A172 (cell line): ENCODE measurements around the gene FOXK1. TPM values are rescaled to one million over a fixed set of nuclear protein-coding genes. Genes with fewer than 3 reads are reported as not detected.
"Not testable (repeated sequence)": the region's sequence is repeated elsewhere in the genome, so short reads cannot be mapped to it uniquely, and the experiment has no call there.

Experiments used
- DNase-seq: peaks from one replicate; pipeline ENCODE4 v3.0.0-alpha.2; 2015; ENCODE audit warnings: low spot score
- total RNA-seq: library from RNA; depleted of rRNA; stranded (reverse); fragments of >200 nt; shearing (Covaris generic); gene quantifications from 2 replicates; pipeline ENCODE4 v1.2.3, GENCODE V29; 2014

The FOXK1 gene
- total RNA-seq, 1 experiment from 2014 or later: 16.6 TPM

DNA sequence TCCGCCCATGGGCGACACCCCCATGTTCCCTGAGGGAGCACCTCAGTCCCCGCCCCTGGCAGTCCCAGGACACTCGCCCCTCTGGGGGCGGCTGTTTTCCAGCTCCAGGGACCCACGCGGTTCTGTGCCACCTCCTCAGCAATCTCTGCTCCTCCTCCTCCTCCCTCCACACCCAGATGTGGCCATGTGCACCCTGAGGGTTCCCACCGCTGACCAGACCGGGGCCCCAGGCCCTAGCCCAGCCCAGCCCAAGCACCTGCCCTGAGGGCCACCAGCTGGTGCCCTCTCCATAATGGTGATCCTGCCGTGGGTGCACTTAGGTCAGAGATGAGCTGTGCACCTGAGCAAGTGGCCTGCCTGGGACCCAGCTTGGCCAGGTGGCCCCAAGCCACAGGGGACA, 118.4 kb downstream of the FOXK1 start:
- DNase-seq: no peak

GRCh38 chr7:4800926-4801838, 119.1 kb downstream of the FOXK1 start:
- DNase-seq: no peak

DNA sequence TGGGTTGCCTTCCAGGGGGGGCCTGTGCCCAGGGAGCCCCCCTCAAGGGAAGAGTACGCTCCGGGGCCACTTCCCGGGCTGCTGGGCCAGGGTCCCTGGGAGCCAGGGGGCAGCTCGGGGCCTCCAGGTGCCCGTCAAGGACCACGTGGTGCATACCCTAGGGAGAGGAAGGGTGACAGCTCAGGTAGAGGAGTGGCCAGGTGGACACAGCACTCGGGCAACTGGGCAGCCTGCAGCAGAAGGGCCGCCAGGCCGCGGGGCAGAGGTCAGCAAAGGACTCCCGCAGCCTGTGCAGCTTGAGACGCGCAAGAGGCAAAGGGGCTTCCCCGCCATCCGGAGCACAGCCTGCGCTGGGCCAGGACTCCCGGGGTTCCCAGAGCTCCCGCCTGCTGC, 119.7 kb downstream of the FOXK1 start:
- DNase-seq: no peak

- DNase-seq: not testable (repeated sequence)
Measured at GRCh38 chr7:4802577-4802976, 120.5 kb downstream of the FOXK1 start.

GRCh38 chr7:4803397-4804241, 121.5 kb downstream of the FOXK1 start:
- DNase-seq: no peak

DNA sequence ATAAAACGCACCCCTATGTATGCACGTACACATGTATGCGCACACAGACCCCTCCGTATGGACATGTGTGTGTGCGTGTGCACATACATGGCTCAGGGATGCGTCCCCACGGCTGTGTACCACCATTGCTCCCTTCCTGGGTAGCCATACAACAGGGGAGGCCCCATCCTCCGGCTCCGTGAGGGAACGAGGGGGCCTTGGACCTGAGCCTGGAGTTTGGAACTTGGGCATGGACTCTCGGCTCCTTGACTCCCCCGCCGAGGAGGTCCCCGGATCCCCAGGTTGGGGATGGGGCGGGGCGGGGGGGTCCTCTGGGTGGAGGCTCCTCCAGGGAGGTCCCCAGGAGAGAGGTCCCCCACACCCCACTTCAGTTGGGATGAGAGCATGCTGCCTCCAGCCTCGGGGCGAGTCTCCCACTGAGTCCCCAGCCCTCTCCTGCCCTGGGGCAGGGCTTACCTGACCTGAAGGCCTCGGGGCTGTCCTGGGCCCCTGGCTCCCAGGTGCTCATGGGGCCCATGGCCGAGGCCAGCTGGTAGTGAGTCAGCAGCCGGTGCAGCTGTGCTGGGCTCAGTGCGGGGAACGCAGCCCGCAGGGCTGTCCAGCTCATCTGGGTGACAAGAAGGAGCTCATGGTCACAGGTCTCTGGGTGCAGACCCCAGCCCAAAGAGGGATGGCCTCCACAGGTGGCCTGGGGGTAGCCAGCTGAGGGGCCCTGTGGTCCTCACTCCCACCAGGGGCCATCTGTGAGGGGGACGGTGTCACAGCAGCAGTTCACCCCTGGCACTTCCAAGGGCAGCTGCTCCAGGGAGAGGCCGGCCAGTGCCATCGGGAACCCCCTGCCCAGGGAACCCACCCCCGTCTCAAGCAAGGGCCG, 123.3 kb downstream of the FOXK1 start:
- no peak for DNase-seq

- DNase-seq: no peak
Measured at GRCh38 chr7:4805984-4806300, 123.8 kb downstream of the FOXK1 start.

GRCh38 chr7:4806983-4807597, 125.0 kb downstream of the FOXK1 start:
- DNase-seq: no peak

- DNase-seq: no peak
Measured at GRCh38 chr7:4807598-4808016, 125.5 kb downstream of the FOXK1 start.

DNA sequence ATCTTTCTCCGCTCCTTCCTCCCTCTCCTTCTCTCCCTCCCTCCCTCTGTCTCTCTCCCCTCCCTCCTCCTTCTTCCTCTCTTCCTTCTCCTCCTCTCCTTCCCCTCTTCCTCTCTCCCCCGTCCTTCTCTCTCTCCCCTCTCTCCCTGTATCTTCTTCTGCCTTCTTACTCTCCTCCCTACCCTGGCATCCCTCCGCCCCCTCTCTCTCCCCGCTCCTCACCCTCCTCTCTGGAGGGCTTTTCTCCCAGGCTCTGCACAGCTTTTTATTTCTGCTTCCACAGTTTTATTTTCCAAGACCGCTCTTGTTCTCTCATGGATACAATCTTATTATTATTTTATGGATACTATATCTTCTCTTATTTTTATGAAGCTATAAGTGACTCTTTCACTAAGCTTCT, 125.9 kb downstream of the FOXK1 start:
- DNase-seq: no peak

- DNase-seq: no peak
Measured at GRCh38 chr7:4808565-4808964, 126.5 kb downstream of the FOXK1 start.

GRCh38 chr7:4809091-4809591, 127.0 kb downstream of the FOXK1 start:
- DNase-seq: no peak

GRCh38 chr7:4809666-4810065, 127.6 kb downstream of the FOXK1 start:
- no peak for DNase-seq

DNA sequence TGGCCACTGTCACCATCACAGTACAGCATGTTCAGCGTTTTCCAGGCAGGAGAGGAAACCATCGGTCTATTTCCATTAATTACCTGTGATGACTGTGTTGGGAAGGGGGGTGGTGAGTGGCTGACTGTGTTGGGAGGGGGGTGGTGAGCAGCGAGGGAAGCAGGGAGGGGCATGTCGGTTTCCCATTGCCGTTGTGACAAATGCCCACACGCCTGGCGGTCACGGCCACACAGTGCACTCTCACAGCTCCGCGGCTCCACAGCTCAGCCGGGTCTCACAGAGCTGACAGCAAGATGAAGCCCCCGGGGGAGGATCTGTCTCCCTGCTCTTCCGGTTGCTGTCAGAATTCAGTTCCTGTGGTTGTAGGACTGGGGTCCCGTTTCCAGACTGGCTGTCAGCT, 132.3 kb downstream of the FOXK1 start:
- no peak for DNase-seq

GRCh38 chr7:4815121-4815520, 133.0 kb downstream of the FOXK1 start:
- DNase-seq: no peak

DNA sequence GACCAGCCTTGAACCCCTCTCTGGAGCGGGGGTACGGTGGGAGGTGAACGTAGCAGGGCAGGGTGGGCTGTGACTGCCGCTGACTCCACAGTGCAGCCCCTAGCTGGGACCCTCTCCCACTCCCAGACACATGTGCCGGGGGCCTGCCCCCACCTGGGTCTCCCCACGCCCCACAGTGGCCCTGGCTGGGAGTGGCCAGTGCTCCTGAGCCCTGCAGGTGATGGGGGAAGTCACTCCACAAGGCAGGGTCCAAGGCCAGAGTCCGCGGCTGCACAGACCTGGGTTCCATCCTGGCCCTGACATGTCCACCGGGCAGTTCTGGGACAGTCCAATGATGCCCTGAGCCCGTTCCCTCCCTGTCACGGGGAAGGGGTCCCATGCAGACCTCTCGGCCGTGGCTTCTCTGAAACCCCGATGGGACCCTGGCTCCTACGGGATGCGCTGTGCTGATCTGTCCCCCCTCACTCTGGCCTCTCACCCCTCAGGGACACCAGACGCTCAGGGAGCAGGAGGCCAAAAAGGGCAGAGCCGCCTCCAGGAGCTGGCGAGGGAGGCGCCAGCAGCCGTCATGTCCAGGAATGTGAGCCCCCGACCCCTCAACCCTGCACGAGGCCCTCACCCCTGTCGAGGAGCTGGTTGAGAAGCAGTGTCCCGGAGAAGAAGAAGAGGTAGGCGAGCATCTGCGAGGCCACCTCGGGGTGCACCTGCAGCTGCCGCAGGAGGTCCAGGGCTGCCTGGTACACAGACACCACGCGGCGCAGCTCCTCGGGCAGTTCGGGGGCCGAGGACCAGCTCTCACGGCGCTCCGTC, 133.7 kb downstream of the FOXK1 start:
- DNase-seq: no peak

- DNase-seq: no peak
Measured at GRCh38 chr7:4816419-4817080, 134.5 kb downstream of the FOXK1 start.

- DNase-seq: no peak
Measured at GRCh38 chr7:4817178-4817901, 135.2 kb downstream of the FOXK1 start.
